Measurements from ENCODE around the gene DDX6.
"Not testable (repeated sequence)": the region's sequence is repeated elsewhere in the genome, so short reads cannot be mapped to it uniquely, and the experiment has no call there.

DDX6 gene

DNA sequence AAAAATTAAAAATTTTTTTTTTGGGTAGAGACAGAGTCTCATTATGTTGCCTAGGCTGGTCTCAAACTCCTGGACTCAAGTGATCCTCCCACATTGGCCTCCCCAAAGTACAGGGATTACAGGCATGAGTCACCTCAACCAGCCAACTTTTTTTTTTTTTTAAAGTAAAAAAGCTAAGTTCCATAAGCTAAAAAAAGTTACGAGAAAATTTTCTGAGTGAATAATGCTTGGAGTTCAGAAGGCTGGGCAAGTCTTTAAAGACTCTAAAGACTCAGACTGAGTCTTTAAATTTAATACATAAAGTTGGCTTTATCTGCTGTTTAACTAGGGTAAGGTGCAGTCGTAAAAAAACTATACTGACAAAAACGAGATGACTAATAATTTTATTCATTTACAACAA lies 5.6 kb downstream of the DDX6 start:
- TF ChIP-seq, protein P1, sequence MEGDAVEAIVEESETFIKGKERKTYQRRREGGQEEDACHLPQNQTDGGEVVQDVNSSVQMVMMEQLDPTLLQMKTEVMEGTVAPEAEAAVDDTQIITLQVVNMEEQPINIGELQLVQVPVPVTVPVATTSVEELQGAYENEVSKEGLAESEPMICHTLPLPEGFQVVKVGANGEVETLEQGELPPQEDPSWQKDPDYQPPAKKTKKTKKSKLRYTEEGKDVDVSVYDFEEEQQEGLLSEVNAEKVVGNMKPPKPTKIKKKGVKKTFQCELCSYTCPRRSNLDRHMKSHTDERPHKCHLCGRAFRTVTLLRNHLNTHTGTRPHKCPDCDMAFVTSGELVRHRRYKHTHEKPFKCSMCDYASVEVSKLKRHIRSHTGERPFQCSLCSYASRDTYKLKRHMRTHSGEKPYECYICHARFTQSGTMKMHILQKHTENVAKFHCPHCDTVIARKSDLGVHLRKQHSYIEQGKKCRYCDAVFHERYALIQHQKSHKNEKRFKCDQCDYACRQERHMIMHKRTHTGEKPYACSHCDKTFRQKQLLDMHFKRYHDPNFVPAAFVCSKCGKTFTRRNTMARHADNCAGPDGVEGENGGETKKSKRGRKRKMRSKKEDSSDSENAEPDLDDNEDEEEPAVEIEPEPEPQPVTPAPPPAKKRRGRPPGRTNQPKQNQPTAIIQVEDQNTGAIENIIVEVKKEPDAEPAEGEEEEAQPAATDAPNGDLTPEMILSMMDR (conservative IDR thresholded peaks at IDR 0.05) = no peak
- no peak overlapping the region for H3K27ac ChIP-seq

DNA sequence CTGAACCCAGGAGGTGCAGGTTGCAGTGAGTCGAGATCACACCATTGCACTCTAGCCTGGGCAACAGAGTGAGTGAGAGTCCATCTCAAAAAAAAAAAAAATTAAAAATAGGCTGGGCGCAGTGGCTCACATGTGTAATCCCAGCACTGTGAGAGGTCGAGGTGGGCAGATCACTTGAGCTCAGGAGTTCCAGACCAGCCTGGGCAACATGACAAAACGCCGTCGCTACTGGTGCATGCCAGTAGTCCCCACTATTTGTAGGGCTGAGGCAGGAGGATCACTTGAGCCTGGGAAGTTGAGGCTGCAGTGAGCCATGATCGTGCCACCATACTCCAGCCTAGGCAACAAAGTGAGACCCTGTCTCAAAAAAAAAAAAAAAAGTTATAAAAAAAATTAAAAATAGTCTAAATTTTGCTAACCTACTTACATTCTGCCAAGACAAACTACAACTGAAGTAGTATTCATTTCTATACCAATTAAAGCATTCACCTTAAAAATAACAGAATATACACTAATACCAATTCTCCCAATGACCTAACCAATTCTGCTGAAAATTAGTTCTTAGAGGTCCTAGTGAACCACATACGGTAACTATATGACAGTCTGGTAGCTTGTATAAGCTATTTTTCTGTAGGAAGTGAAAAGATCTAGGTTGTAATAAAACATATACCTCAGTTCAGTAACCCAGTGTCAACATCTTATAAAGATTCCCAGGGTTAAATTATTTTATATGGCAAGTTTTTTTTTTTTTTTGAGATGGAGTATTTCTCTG lies 7.1 kb downstream of the DDX6 start:
- no peak overlapping the region for H3K27ac ChIP-seq
- TF ChIP-seq, protein P1 (conservative IDR thresholded peaks at IDR 0.05) = no peak

DNA sequence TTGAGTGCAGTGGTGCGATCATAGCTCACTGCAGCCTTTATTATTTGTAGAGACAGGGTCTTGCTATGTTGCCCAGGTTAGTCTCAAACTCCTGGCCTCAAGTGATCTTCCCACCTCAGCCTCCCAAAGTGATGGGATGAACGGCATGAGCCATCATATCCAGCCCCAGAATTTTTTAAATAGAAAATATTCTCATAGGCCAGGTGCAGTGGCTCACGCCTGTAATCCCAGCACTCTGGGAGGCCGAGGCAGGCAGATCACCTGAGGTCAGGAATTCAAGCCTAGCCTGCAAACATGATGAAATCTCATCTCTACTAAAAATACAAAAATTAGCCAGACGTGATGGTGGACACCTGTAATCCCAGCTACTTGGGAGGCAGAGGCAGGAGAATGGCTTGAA lies 7.6 kb downstream of the DDX6 start:
- not testable (repeated sequence) for H3K27ac ChIP-seq

DNA sequence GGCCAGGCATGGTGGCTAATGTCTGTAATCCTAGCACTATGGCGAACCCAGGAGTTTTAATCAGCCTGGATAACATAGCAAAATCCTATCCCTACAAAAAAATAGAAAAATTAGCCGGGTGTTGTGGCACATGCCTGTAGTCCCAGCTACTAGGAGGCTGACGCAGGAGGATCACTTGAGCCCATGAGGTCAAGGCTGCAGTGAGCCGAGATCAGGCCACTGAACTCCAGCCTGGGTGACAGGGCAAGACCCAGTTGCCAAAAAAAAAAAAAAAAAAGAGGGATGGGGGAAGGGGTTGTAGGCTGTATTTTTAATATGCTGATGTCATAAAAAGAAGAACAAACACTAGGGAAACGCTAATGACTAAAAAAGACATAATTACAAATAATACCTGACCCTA lies 12.1 kb downstream of the DDX6 start:
- TF ChIP-seq, protein P1 (conservative IDR thresholded peaks at IDR 0.05) = no peak
- H3K27ac ChIP-seq = no peak overlapping the region

DNA sequence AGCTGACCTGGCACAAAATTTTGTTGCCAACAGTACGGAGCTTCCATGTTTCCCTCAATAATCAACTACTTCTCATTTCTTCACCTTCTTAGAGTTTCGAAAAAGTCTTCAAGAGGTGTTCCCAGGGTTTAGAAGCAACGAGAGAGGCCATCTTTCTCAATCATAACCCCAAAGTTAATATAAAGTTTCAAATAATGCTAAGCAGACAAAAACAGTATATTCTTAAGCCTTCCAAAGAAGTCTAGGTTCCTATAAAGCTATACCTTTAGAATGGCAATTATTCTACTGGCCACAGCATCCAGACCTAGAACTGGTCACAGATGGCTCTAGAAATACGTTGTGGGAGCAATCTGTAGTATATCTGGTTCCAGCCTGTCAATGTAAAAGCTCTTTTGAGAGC lies 16.9 kb downstream of the DDX6 start:
- H3K27ac ChIP-seq = no peak overlapping the region
- TF ChIP-seq, protein P1 (conservative IDR thresholded peaks at IDR 0.05) = no peak

DNA sequence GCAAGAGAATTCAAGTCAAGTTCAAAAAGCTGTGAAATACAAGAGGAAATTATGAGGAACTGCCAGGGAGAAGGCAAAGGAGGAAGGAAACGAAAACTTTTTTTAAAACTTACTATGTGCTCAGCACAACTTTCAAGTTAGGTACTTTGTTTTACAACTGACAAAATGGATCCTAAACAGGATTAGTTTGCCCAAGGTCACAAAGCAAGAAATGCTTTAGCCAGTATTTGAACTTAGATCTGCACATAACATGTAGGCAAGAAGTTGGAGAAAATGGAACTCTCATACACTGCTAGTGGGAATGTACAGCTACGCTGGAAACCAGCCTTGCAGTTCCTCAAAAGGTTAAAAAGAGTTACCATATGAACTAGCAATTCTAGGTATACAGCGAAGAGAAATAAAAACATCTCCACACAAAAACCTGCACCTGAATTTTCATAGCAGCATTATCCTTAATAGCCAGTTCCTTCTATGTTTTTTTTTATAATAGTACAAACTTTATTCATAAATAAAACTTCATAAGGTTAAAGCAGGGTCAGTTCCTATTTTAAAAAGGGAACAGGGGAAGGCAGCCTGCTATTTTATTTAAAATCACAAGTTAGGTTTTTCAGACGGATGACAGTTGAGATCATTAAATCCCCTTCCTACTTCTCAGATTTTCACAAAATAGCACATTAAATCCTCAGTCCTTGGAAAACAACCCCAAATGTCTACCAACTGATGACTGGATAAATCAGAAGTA lies 19.2 kb downstream of the DDX6 start:
- H3K27ac ChIP-seq = peak overlapping the region; percentile 15; the same call in 1 of the 2 replicates
- TF ChIP-seq, protein P1 (conservative IDR thresholded peaks at IDR 0.05) = no peak

DNA sequence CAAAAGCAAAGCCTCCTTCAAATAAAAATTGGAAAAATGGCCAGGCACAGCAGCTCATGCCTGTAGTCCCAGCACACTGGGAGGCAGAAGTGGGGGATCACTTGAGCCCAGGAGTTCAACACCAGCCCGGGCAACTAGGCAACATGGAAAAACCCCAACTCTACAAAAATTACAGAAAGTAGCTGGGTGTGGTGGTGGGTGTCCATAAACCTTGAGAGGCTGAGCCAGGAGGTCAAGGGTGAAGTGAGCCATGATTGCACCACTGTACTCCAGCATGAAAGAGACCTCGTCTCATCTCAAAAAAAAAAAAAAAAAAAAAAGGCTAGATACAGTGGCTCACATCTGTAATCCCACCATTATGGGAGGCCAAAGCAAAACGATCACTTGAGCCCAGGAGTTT lies 22.3 kb downstream of the DDX6 start:
- TF ChIP-seq, protein P1 (conservative IDR thresholded peaks at IDR 0.05) = no peak
- H3K27ac ChIP-seq = no peak overlapping the region

DNA sequence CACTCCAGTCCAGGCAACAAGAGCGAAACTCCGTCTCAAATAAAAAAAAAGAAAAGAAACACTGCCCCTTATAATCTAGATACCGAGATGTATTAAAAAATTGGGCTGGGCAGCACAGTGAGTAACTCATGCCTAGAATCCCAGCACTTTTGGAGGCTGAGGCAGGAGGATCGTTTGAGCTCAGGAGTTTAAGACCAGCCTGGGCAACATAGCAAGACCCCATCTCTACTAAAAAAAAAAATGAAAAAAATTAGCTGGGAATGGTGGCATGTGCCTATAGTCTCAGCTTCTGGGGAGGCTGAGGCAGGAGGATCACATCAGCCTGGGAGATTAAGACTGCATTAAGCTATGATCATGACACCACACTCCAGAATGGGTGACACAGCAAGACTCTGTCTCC lies 24.9 kb downstream of the DDX6 start:
- H3K27ac ChIP-seq = peak overlapping the region; percentile 55
- TF ChIP-seq, protein P1 (conservative IDR thresholded peaks at IDR 0.05) = no peak

All from VCaP (cell line).